GM13976 (cell line): ENCODE results near the gene TTC31.

Experiments used
- DNase-seq: peaks from one replicate; pipeline ENCODE4 v3.0.0; 2012; ENCODE audit warnings: low spot score
- CTCF ChIP-seq: IDR thresholded peaks from 2 replicates; pipeline ENCODE4 v1.5.1; 2012; ENCODE audit warnings: borderline replicate concordance, mild to moderate bottlenecking; ENCODE audit not compliant: insufficient read depth; ENCODE audit errors: extremely low read depth, missing control alignments, control extremely low read depth
- in situ Hi-C: fragments of 300-500 bp; cut with MboI; formaldehyde crosslinking; loops from one replicate; pipeline ENCODE4 v1.12.0; 2022; ENCODE audit warnings: low sequenced_read_pairs, mixed read lengths, inconsistent platforms; ENCODE audit not compliant: unreplicated experiment

TTC31 gene

GRCh38 chr2:74471332-74472065, 11.4 kb upstream of the TTC31 start:
- no peak for DNase-seq
- TF ChIP-seq CTCF = no peak
- in situ Hi-C loops = no loop called here

GRCh38 chr2:74472086-74472944, 10.6 kb upstream of the TTC31 start, which contains the start of gene MRPL53:
MRPL53 (minus strand) TSS chr2:74472680; CDS start chr2:74472660, 20 bp downstream.
- TF ChIP-seq CTCF = no peak
- in situ Hi-C loops = no loop called here
- DNase-seq = peak; percentile 89

GRCh38 chr2:74472945-74473258, 10.0 kb upstream of the TTC31 start:
- DNase-seq = peak; percentile 24
- TF ChIP-seq CTCF = no peak
- in situ Hi-C loops = no loop called here

- TF ChIP-seq CTCF = no peak
- in situ Hi-C loops = no loop called here
- DNase-seq = peak; percentile 8
These were observed 8.4 kb upstream of the TTC31 start for GRCh38 chr2:74474481-74474880.

- in situ Hi-C loops = loop anchor here (25.0 kb wide), 1 partner anchor 387 kb away; no protein-coding TSS in a partner anchor
- DNase-seq = peak; percentile 11
- TF ChIP-seq CTCF = peak; percentile 28
These were observed 8.0 kb upstream of the TTC31 start for GRCh38 chr2:74474899-74475298.

- in situ Hi-C loops = loop anchor here (10.0 to 25.0 kb wide), 2 partner anchors 113 to 381 kb away; no protein-coding TSS in a partner anchor
- TF ChIP-seq CTCF = no peak
- DNase-seq = no peak
These were observed 1.4 kb upstream of the TTC31 start for GRCh38 chr2:74481431-74481830.
